Raji (cell line): ENCODE results near the gene PDRG1.

ENCODE experiments used
- POLR2A ChIP-seq: IDR thresholded peaks from 2 replicates; pipeline ENCODE4 v1.6.1; 2011; ENCODE audit warnings: low read depth, low read length, control low read depth; ENCODE audit not compliant: insufficient read depth

Gene PDRG1

DNA sequence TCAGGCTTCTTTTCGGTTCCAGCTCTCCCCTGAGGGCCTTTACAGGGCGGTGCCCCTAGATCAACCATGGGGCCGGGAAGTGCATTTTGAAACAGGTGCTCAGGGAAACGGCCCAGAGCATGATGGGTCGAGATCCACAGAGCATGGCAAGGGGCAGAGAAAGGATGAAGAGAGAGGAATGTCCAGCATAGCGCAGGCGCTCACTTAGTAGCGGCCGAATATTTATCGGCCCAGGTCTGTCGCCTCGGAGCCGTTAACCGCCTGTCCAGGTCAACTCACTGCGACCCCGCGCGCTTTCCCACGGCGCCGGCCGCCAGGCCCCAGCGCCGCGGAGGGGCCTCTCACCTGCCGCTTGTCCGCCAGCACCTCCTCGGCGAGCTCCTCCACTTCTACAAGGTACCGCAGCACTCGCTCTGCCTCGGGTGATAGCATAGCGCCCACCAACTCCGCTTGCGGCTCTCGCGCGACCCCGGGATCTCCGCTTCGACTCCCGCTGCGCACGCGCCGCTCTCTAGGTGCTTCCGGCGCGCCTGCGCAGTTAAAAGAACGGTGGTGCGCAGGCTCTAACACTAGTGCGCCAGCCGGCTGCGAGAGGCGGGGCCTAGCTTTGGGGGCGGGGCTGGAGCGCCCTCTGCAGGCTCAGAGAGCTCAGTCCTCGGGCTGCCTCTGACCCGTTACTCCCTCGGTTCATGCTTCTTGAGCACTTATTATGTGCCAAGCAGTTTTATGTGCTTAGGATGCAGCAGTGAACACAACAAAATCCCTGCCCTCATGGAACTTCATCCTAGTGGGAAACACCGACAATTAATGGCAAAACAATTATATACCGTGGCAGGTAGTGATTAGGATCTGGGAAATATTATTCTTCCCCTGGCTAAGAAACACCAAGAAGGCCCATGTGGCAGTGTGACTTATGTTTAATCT, at the start of gene PDRG1:
PDRG1 (minus strand) TSS at position 517 of the 924 bp plus-strand sequence; CDS start at position 432, 85 bp downstream.
- TF ChIP-seq POLR2A: peak; percentile 94

DNA sequence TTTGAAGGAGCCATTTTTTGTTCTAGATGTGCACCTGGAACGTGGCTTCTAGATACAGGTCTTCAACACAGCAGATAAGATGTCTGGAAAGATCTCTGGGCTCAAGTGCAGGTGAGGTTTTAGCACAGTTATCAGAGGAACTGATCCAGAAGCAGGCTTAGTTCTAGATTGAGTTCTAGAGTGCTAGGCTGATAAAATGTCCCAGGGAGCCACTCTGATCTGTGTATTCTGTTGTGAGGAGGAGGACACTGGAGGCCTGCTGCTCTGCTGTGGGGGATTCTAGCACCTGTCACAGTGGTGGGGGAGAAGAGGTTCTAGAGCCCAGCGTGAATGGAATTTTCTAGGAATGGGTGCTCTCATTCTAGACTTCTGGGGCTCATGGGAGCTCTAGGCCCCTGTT, 46.4 kb upstream of the PDRG1 start:
- no peak for TF ChIP-seq POLR2A

DNA sequence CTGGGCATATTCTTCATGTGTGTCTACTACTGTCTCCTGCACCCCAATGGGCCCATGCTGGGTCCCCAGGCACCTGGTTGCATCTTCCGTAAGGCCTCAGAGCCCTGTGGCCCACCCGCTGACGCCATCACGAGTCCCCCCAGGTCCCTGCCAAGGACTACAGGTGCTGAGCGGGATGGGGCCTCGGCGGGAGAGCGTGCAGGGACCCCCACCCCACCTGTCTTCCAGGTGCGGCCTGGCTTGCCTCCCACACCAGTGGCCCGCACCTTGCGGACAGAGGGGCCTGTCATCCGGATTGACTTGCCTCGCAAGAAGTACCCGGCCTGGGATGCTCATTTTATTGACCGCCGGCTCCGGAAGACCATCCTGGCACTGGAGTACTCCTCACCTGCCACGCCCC, 45.1 kb upstream of the PDRG1 start:
- no peak for TF ChIP-seq POLR2A

DNA sequence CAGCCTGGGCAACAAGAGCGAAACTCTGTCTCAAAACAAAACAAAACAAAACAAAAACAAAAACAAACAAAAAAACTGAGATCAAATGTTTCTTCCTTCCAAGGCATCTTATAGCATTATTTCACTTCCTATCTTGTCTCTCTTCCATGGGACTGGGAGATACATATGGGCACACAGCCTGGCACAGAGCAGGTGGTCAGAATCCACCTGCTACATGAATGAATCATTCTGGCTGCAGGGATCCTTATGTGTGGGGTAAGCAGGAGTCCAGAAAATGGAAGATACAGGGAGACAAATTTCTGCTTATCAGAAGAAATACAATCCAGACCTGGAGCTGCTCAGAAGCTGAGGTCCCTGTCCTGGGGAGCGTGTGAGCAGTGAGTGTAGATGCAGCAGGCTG, 40.2 kb upstream of the PDRG1 start:
- TF ChIP-seq POLR2A: no peak

DNA sequence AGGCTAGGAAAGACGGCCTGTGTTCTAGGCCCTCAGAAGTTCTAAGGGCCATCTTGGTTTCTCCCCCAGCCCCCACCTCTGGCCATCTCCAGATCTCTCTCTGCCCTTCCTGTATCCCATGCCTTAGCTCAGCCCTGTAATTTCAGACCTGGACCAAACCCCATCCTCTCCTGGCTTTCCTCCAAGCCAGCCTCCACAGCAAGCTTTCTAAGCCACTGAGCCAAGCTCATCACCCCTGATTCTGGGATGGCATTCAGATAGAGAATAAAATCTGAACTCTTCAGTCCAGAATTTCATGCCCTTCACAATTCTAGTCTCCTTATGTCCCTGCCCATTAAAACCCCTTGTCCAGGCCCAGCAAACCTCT, 39.5 kb upstream of the PDRG1 start:
- no peak for TF ChIP-seq POLR2A

DNA sequence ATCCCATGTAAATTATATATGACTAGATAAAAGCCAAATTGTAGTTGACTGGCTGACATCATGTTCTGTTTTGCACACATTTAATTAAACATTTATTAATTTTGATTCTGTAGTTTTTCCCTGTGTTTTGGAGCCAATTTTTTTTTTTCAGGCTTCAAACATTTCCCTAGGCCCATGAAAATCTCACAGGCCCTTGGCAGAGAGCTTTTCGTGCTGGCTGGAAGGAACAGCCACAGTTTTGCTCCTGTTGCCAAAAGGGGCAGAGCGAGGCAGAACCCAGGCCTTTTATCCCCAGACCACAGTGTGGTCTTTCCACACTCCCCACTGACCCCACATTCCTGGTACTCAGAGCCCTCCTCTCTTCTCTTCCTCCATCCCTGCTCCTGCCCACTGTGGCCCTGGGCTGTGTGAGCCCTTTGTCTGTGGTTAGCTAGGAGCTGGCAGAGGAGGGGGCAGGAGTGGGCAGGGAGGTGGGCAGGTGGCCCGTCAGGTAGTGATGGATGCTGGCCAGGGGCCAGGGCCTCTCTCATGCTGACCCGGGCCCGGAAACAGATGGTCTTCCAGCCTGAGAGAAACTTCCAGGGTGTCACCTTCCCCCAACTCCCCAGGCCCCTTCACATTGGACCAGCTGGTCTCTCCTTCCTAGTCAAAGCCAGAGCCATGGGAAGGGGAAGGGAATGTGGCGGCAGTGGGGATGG, 38.9 kb upstream of the PDRG1 start:
- no peak for TF ChIP-seq POLR2A

DNA sequence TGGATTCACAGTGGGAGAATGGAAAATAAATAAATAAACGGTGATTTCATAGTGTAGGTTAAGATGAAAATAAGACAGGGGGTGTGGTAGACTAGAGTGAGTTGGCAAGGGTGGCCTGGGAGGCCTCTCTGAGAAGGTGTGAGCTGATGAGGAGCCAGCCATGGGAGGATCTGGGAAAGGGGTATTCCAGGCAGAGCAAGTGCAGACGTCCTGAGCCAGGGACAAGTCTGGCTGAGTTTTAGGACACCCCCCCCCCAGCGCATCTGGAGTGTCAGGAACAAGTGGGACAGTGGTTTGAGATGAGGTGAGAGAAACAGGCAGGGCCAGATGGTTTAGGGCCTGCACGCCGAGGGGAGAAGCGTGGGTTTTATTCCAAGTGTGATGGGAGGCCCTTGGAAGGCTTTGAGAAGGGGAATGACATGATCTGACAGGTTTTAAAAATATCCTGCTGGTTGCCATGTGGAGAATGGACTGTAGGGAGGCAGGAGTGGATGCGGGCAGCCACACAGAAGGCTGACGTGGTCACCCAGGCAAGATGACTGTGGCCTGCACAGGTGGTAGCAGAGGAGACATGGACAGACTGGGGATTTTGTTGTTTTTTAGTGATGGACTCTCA, 37.3 kb upstream of the PDRG1 start:
- no peak for TF ChIP-seq POLR2A

DNA sequence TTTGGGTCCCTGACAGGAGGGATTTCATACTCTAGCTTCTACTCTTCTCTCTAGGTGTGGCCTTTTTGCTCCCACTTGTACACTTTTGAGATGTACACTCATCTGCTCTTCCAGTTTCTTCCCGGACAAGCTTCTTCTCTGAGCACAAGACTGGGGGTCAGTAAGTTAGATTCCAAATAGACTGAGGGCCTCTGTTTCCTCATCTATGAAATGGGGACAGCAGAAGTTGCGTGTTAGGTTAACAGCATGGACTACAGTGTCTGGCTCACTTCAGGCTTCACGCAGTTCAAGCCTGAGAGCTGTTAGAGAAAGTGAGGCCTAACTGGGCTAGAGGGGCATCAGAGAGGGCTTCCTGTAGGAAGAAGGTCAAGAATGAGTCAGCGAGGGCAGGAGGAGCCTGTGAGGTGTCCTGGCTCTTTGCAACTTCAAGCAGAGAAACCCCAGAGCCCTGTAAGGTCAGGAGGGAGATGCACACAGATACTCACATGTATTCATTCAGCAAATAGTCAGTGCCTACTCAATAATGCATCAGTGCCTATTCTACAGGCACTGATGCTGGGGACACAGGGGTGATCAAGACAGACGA, 36.7 kb upstream of the PDRG1 start:
- no peak for TF ChIP-seq POLR2A

DNA sequence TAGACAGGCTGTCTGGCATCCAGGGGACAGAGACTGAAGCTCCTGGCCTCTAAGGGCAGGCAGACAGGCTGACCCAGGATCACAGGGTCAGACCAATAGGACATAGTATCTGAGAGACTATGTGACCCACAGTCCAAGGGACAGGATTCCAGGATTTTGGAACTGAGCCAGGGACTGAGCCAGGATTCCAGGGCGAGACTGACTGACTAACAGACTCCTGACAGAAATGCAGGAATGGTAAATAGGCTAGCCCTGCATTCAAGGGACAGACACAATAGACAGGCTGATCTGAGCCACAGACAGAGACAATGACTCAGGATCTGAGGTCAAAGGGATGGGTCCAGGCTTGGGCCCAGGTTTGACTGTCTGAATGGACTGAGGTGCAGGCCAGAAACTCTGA, 35.9 kb upstream of the PDRG1 start:
- no peak for TF ChIP-seq POLR2A

DNA sequence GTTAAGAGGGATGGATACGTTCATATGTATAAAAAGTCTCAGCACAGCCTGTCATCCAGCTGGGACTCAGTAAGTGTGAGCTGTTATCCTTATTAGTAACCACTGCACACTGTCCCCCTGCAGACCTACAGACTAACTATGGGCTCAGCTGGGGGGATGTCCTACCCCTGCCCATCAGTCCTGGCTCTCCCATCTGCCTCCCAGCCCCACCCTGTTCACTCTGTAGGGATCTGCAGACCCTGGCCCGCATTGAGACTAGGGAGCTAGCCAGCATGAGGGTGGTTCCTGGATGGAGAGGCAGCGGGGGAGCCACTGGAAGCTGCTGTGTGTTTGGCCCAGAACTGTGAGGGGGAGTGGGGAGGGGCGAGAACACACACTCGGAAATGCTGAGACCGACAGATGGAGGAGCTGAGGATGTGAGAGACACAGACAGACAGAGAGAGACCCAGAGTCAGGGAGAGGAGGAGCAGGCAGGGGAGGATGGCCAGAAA, 33.2 kb upstream of the PDRG1 start:
- TF ChIP-seq POLR2A: no peak

DNA sequence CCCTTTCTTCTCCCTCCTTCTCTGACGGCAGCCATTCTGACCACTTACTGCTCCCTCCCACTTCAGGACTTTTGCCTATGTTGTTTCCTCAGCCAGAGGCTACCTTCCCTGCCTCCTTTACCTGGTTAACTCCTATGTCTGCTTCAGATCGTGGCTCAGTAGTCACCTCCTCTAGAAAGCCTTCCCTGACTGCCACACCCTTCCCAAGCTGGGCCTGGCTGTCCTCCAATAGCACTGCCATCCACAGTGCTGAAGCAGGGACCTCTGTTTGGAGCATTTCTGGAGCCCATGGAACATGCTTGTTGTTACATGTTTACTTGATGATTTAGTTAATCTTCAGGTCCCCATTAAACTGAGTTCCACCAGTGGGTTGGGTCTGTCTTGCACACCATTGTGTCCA, 29.9 kb upstream of the PDRG1 start:
- no peak for TF ChIP-seq POLR2A

DNA sequence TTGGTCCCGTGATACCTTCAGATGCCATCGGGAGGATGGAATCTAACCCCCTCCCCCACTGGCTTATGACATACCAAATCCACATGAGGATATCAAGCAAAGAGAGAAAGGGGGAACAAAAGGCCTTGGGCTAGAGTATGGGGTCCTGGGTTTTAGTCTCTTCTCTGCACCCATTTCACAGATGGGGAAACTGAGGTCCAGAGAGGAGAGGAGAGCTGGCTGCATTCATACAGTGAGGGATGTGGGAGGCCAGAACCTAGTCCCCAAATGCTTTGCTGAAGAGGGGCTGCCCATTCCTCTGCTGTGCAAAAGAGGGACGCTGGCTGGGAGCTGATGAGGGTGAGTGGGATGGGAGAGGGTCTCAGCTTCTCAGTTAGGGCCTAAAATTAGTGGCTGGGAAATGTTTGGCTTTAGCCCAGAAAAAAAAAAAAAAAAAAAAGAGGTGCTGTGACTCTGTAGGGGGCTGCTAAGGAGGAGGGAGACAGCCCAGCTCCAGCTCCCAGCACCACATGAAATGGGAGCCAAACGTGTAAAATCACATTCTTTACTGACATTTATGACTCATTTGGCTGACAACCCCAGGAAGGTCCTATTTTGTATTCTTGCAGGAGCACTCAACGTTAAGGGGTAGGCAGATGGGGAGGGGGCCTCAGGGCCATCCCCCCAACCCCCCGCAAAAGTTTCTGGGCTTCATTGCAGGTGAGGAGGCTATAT, 28.0 kb upstream of the PDRG1 start:
- no peak for TF ChIP-seq POLR2A

DNA sequence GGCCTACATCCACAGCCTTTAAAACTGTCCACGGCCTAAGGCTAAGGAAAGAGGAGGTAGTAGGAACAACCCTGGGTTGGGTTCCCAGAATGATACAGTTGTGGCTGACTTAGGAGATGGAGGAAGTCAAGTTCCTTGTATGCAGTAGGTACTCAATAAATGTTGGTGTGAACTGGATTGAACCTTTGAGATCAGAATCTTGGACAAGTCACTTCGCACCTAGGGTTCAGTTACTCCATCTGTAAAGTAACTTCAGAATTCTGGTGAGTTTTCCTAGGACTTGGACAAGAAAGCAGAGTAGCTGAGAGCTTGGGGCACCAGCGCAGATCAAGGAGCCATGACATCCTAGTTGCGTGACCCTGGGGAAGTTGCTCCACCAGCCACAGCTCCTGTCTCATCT, 25.2 kb upstream of the PDRG1 start:
- no peak for TF ChIP-seq POLR2A

DNA sequence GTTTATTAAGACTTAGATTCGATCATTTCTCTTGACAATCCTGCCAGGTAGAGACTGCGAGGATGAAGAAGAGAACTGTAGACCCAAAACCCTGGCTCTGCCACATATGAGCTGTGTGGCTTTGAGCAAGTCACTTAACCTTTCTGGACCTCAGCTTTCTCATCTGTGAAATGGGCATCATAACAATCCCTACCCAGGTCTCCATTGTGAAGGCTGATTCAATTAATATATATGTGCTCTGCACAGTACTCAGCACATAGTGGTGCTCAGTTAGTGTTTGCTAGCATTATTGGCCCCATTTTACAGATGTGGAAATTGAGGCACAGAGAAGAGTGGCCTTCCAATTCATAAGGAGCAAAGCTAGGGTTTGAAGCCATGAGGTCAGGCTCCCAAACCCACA, 24.0 kb upstream of the PDRG1 start:
- TF ChIP-seq POLR2A: no peak

DNA sequence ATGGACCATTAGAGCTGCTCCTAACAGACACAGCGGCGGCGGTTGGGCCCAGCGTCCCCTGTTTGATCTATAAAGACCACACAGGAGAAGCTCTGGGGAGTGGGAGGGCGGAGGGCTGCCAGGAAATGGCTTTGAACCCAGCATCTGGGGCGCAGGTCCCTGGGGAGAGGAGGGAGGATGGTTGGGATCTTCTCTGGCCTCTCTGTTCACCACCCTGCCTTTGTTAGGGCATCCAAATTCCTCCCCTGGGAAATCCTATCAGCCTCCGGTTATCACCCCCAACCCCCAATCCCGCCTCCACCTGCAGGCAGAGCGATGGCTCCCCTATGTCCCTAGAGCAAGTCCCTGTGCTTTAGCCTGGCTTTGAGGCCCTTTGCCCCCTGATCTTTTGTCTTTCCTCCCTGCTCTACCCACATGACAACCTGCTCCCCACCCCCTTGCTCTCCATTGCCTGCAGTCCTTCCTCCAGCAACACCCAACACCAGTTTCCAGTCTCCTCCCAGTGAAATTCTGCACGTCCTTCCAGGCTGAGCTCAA, 23.2 kb upstream of the PDRG1 start:
- TF ChIP-seq POLR2A: no peak

DNA sequence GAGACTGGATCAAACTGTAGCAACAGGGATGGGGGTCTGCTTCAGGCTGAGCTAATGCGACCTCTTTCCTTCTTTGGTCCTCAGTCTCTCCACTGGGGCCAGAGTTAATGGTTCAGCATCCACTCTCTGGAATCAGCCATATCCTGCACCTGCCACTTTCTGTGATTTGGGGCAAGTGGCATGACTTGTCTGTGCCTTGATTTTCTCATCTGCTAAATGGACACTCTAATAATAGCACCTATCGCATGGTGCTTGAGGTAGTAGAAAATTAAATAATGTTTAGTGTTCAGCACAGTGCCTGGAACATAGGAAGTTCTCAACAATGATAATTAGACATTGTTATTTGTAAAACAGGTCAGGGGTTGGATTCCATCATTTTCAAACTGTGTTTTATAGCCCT, 22.4 kb upstream of the PDRG1 start:
- TF ChIP-seq POLR2A: no peak
